K562 (cell line): ENCODE results near the gene NRGN. TPM values are rescaled to one million over a fixed set of nuclear protein-coding genes. Genes with fewer than 3 reads are reported as not detected.

Experiments used
- CREB5 ChIP-seq: fragments of 250-450 bp; sonication (Bioruptor Pico); IDR thresholded peaks from 2 replicates; pipeline ENCODE4 v1.5.0; 2020; ENCODE audit warnings: mild to moderate bottlenecking
- CTCF ChIP-seq, 3 experiments: IDR thresholded peaks in 2 of 3; conservative IDR thresholded peaks in 1 of 3; 2 replicates each; pipeline ENCODE4 v1.5.1; 2011 to 2012; ENCODE audit warnings: low read length in 3 of 3, mild to moderate bottlenecking in 3 of 3, control low read depth in 2 of 3, improper control_type of control experiment in 1 of 3, inconsistent platforms in 1 of 3, low read depth in 1 of 3, mixed read lengths in 1 of 3, moderate library complexity in 1 of 3; ENCODE audit not compliant: insufficient read depth in 2 of 3
- ETV5 ChIP-seq: sonication (generic); formaldehyde crosslinking; IDR thresholded peaks from 2 replicates; pipeline ENCODE4 v1.4.0; 2020; ENCODE audit warnings: low read depth, mild to moderate bottlenecking, missing genetic modification reagents
- PHF8 ChIP-seq: fragments of 200-600 bp; sonication (generic); IDR thresholded peaks from 2 replicates; pipeline ENCODE4 v1.6.1; 2012; ENCODE audit warnings: mixed run types, mild to moderate bottlenecking, inconsistent platforms, low read length, moderate library complexity, borderline replicate concordance
- SAFB ChIP-seq: fragments of 200-400 bp; formaldehyde crosslinking; IDR thresholded peaks from 2 replicates; pipeline ENCODE4 v1.6.1; 2017; ENCODE audit warnings: low read depth, low read length, borderline replicate concordance
- TOE1 ChIP-seq, 2 experiments: fragments of 450-650 bp in 1 of 2; sonication (generic) in 1 of 2; formaldehyde crosslinking in 1 of 2; IDR thresholded peaks; 2 replicates each; pipeline versions ENCODE4 v1.7.1 to v1.8.0; 2016 to 2022; ENCODE audit warnings: borderline replicate concordance in 2 of 2, mild to moderate bottlenecking in 2 of 2, antibody characterized with exemption in 1 of 2, inconsistent platforms in 1 of 2, low read depth in 1 of 2, missing genetic modification reagents in 1 of 2, moderate library complexity in 1 of 2
- polyA plus RNA-seq, 8 experiments: library from polyadenylated mRNA; depleted of rRNA in 4 of 8; stranded (reverse) in 5 of 8; unstranded in 3 of 8; fragments of >200 nt; fragmentation: Nextera tagmentation in 2 of 8; fragmentation: Illumina TruSeq in 1 of 8; extraction: Ambion mirVana in 2 of 8; extraction: Trizol in 1 of 8; gene quantifications; 2 replicates each; pipeline versions ENCODE4 v1.2.1 to v1.2.3, GENCODE V29; 2011 to 2014; ENCODE audit warnings: inconsistent platforms in 1 of 8, missing spikeins in 1 of 8
- total RNA-seq, 7 experiments: library from RNA; depleted of rRNA in 6 of 7; stranded (reverse); fragments of >200 nt in 6 of 7; fragmentation: Illumina TruSeq in 2 of 7; extraction: Trizol in 2 of 7; gene quantifications; 2 replicates each; pipeline versions ENCODE4 v1.2.1 to v1.2.3, GENCODE V29; 2011 to 2021; ENCODE audit warnings: low replicate concordance in 1 of 7

Gene NRGN
- total and polyA plus RNA-seq, 9 of the 15 experiments (the other 6 are each of a cell fraction or from before 2014, with no cell fraction given): 0.29 to 7.8 (median 3.5) TPM; not detected in 2

- TF ChIP-seq ETV5 (CRISPR knock-in tag) (0 out of 2 replicates have a peak, but pooled peaks have one; percentile 19), TOE1 (IDR thresholded peaks at IDR 0.05; ENCODE audit: borderline replicate concordance) (no peak), TOE1 (CRISPR knock-in tag; IDR thresholded peaks at IDR 0.05; ENCODE audit: borderline replicate concordance, low read depth) (no peak), PHF8 (peak; percentile 19; the same call in 1 of the 2 replicates), SAFB (peak; percentile 57; the same call in 1 of the 2 replicates), CTCF (IDR thresholded peaks at IDR 0.05 in 2 of 3, conservative IDR thresholded peaks at IDR 0.05 in 1 of 3; ENCODE audit: insufficient read depth in 2 of 3, low read depth in 1 of 3, low read length in 3 of 3) (peak; percentile 34 to 51 (median 36); a peak in 3 of 6 replicates), CREB5 (CRISPR knock-in tag) (no peak)
Measured at GRCh38 chr11:124740277-124740882, 638 bp downstream of the NRGN start (continued).
